AG04450 (cell line): ENCODE measurements around the gene PXMP2. TPM values are rescaled to one million over a fixed set of nuclear protein-coding genes. Genes with fewer than 3 reads are reported as not detected.

Experiments used
- CTCF ChIA-PET: fragments of 300-600, 350-600 bp; formaldehyde crosslinking; extraction: SDS; loops from one replicate; lab custom pipeline; 2022; ENCODE audit warnings: antibody characterized with exemption, inconsistent platforms; lab: Charles Lee
- POLR2A ChIA-PET: fragments of 350-600 bp; formaldehyde crosslinking; extraction: SDS; loops from one replicate; lab custom pipeline; 2021; ENCODE audit warnings: antibody characterized with exemption, inconsistent platforms; lab: Yijun Ruan, JAX
- DNase-seq: peaks from one replicate; pipeline ENCODE4 v3.0.0-alpha.2; 2011; ENCODE audit warnings: low read depth, low spot score
- H3K27ac ChIP-seq: one replicate; pipeline ENCODE4 v1.5.1; 2012; ENCODE audit warnings: low read depth, low read length, control low read depth
- H3K27me3 ChIP-seq: one replicate; pipeline ENCODE4 v1.6.0; 2012; ENCODE audit warnings: low read length; ENCODE audit not compliant: control insufficient read depth, insufficient read depth
- H3K4me3 ChIP-seq: 2 replicates; pipeline ENCODE4 v1.5.1; 2011; ENCODE audit warnings: mild to moderate bottlenecking, low read depth, low read length, control low read depth
- H3K9me3 ChIP-seq: 2 replicates; pipeline ENCODE4 v1.5.1; 2012; ENCODE audit warnings: low read length; ENCODE audit not compliant: control insufficient read depth, insufficient read depth
- CTCF ChIP-seq: IDR thresholded peaks from 2 replicates; pipeline ENCODE4 v1.5.1; 2011; ENCODE audit warnings: low read depth, low read length, control low read depth, inconsistent platforms
- polyA minus RNA-seq: library from RNA; depleted of rRNA, polyadenylated mRNA; stranded (reverse); fragments of >200 nt; gene quantifications from 2 replicates; pipeline ENCODE4 v1.2.3, GENCODE V29; 2011; rRNA and poly(A)+ RNA removed
- polyA plus RNA-seq: library from polyadenylated mRNA; depleted of rRNA; stranded (reverse); fragments of >200 nt; gene quantifications from 2 replicates; pipeline ENCODE4 v1.2.3, GENCODE V29; 2011; rRNA removed

Gene PXMP2
- polyA plus RNA-seq (17.3 and 19.6 TPM in 2 replicates), polyA minus RNA-seq (5.2 and 10.6 TPM in 2 replicates)

DNA sequence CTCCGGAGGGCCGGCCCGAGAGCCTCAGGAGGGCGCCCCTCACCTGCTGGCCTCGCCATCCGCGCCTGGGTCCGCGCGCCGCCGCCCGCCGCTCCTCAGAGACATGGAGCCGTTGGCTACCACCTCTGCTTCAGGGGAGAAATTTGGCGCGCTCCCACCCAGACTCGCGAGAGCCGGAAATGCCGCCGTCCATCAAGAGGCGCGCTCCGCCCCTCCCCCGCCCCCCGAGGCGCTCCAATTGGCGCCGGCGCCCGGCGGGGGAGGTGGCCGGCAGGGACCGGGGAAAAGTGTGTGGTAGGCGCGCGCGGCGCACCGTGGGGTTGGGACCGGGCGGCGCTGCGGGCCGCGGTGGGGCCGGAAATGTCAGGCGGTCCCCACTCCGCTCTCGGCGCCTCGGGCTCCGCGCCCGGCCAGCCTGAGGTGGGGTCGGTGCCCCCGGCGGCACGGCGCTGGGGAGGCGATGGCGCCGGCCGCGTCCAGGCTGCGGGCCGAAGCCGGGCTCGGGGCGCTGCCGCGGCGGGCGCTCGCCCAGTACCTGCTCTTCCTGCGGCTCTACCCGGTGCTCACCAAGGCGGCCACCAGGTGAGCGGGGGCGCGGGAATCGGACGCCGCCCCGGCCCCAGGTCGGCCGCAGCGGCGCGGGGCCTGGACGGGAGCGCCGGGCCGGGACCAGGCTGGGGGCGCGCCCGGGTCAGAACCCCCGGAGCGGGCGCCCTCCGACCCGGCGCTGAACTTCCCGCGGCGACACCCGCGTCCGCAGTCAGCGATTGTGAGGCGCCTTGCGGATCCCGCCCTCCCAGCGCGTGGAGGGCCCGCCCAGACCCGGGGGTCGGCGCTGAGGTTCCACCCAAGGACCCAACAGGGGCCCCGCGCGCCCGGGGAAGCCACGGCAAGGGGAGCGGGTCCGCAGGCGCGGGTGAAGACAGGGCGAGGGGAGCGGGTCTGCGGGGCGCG lies at the start of gene PXMP2, which contains the start of gene POLE:
PXMP2 (plus strand) TSS at position 377 of the 954 bp plus-strand sequence; CDS start at position 461, 84 bp downstream.
POLE (minus strand) TSS at position 132 of the 954 bp plus-strand sequence; CDS start at position 105, 27 bp downstream.
- CTCF ChIA-PET = no interaction called here
- Histone ChIP-seq H3K27ac (no peak within 1 kb of the TSS), H3K9me3 (no peaks in the 10 kb centered on the region), H3K27me3 (no peaks in the 10 kb centered on the region), H3K4me3 (peak within 1 kb of the TSS; percentile 61)
- peak; percentile 79 for DNase-seq
- POLR2A ChIA-PET = no interaction called here
- no peak for TF ChIP-seq CTCF

- POLR2A ChIA-PET = no interaction called here
- H3K9me3 ChIP-seq = no peaks in the 10 kb centered on the region
- H3K27me3 ChIP-seq = no peaks in the 10 kb centered on the region
- DNase-seq = no peak
- CTCF ChIA-PET = interaction anchor here (0.6 to 1.9 kb wide), 7 partner anchors 15 to 475 kb away, joined by 3 to 15 read pairs (median 11); partner anchors contain the start of gene P2RX2
- TF ChIP-seq CTCF = no peak
- no peak overlapping the region for H3K4me3 ChIP-seq
- no peak overlapping the region for H3K27ac ChIP-seq
Measured at GRCh38 chr12:132637811-132638210, 49.6 kb upstream of the PXMP2 start.

DNA sequence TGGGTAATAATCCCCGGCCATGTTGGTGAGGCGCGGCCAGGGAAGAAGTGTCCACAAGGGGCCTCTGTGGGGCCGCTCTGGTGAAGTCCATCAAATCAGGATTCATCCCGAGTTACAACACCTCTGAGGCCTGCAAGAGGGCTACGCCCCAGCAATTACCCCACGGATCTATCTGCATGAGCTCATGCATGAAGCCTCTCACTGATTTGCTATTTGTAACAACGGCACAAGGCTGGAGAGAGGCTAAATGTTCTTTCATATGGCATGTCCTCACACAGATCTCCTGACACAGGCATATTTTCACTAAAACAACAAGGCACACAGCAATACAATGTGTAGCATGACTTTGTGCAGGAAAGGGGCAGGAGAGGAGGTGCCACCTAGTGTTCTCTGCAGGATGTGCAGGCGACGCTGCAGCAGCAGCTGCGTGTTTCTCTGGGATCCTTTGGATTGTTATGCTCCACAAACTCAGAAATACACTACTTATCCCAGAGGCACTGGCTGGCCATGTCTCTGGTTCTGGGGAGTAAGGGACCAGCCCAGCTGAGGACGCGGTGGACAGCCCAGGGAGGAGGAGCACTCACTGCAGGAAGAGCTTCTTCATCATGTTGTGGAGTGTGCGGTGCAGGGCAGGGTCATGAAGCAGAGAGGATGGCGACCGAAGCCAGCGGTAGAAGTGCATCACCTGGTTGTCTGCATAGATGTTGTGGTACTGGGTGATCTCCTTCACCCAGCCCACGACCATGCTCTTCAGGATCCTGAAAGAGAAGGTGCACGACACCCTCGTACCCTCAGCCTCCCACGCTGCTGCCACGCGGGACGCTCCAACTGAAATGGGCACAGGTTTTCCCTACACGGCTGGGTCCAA lies 48.6 kb upstream of the PXMP2 start:
- DNase-seq = peak; percentile 30
- CTCF ChIA-PET = interaction anchor here (0.6 to 1.9 kb wide), 21 partner anchors 9 to 485 kb away, joined by 3 to 15 read pairs (median 4); partner anchors contain the start of gene P2RX2
- no peaks in the 10 kb centered on the region for H3K9me3 ChIP-seq
- H3K27me3 ChIP-seq = no peaks in the 10 kb centered on the region
- no peak overlapping the region for H3K4me3 ChIP-seq
- H3K27ac ChIP-seq = no peak overlapping the region
- POLR2A ChIA-PET = interaction anchor here (0.6 kb wide), 1 partner anchor 40 kb away, joined by 5 read pairs; no protein-coding TSS in a partner anchor
- peak; percentile 91 for TF ChIP-seq CTCF

DNA sequence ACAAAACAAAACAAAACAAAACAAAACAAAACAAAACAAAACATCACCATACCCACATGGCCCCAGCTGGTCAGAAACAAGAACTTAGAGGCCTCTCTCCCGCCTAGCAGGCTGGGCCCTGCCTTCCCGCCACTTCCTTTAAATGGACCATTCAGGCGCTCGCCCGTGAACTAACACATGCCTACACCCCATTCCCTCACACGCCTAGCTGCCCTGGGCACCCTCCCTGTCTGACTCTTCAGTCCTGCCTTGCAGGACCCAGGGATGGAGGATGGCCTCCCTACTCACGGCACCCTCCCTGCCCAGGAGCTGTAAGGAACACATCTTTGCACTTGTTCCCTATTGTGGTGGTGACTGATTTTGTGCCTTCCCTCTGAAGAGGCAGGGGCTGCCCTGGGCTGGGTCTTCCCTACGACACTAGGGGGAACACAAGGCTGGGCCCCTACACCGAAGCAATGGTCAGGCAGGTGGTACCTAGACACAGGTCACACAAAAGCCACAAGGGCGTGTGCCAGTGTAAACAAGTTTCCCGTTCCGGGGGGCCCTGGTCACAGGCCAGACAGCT lies 47.3 kb upstream of the PXMP2 start:
- DNase-seq = no peak
- no peak overlapping the region for H3K4me3 ChIP-seq
- POLR2A ChIA-PET = no interaction called here
- no peak overlapping the region for H3K27ac ChIP-seq
- TF ChIP-seq CTCF = no peak
- CTCF ChIA-PET = interaction anchor here (0.9 kb wide), 1 partner anchor 17 kb away, joined by 4 read pairs; no protein-coding TSS in a partner anchor
- H3K27me3 ChIP-seq = no peaks in the 10 kb centered on the region
- no peaks in the 10 kb centered on the region for H3K9me3 ChIP-seq
